Heart left ventricle (tissue), 13 donors: Measurements from ENCODE around the gene SYTL2.

ENCODE experiments used
- POLR2A ChIP-seq, 2 donors: fragments of 450-650 bp; IDR thresholded peaks; one replicate each; pipeline ENCODE4 v1.6.1; 2017; ENCODE audit warnings: antibody characterized with exemption in 2 of 2, mild to moderate bottlenecking in 2 of 2, moderate library complexity in 2 of 2
- TF ChIP-seq, protein P1 (sequence below), 12 donors: fragments of 200-600 bp; sonication (generic) in 4 of 12; IDR thresholded peaks; one replicate each; pipeline versions ENCODE4 v1.5.0 to v1.8.0; 2018 to 2022; ENCODE audit warnings: antibody characterized with exemption in 12 of 12, mild to moderate bottlenecking in 5 of 12
- donor health status: ischemic (EF 13 %, LVEDD 7.1; RV severe dilation, severe dysfunction).
- donor health status: DM: no; HTN: yes; CAD: no.
- donor health status: DM: no; HTN: no; CAD: no.
- donor health status: ischemic (EF 25% LVEDD 6.9; RV normal size, moderate dysfunction).
- donor health status: ischemic (EF 25% LVEDD 5.7; RV mildly dilated, moderate dysfunction).
- donor health status: ischemic (EF 35%, LVEDD 5.7; RV mildly dilated, moderate dysfunction).
- donor health status: nonischemic (EF 11% LVEDD 7.7; RV severe dilation, severe dysfunction).
- donor health status: DM: yes; HTN: yes; CAD: no.
- donor health status: PGD.
- donor health status: ischemic (EF 29% LVEDD 5.4; RV normal size, mild dysfunction).
- donor health status: nonischemic (EF 23%, LVEDD 6.1; RV moderate dilation, normal function).

DNA sequence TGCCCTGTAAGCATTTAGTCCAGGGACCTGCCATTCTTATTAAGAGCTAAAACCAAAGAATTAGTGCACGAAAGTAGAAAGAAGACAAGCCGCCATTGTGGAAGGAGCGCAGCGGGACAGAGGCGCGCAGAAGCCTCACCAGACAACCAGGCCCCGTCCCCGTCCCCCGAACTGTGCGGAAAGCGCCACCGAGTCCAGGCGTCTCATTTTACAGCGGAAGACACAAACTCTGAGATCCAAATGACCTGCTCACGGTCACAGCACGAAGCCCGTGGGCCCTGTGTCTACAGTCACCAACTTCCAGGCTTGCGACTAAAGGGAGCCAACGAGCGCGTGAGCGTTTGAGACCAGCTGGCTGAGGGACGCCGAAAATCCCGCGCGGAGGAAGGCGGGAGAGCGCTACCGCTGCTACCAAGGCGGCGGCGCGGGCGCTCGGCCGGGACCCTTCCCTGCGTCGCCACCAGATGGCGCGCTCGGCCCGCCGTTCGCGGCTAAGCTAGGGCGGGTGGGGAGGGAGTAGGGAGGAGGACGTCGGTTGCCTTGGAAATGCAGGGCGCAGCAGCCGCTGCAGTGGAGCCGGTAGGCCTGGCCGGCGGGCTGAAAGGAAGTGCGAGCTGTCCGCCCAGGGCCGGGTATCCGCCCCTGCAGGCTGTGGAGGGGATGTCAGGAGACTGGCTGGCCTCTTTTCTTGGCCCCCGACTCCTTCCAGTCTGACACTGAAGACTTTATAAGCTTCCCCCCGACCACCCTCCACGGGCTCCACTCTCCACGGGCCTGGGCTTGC, 43.8 kb upstream of the SYTL2 start:
- TF ChIP-seq, protein P1, sequence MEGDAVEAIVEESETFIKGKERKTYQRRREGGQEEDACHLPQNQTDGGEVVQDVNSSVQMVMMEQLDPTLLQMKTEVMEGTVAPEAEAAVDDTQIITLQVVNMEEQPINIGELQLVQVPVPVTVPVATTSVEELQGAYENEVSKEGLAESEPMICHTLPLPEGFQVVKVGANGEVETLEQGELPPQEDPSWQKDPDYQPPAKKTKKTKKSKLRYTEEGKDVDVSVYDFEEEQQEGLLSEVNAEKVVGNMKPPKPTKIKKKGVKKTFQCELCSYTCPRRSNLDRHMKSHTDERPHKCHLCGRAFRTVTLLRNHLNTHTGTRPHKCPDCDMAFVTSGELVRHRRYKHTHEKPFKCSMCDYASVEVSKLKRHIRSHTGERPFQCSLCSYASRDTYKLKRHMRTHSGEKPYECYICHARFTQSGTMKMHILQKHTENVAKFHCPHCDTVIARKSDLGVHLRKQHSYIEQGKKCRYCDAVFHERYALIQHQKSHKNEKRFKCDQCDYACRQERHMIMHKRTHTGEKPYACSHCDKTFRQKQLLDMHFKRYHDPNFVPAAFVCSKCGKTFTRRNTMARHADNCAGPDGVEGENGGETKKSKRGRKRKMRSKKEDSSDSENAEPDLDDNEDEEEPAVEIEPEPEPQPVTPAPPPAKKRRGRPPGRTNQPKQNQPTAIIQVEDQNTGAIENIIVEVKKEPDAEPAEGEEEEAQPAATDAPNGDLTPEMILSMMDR (IDR thresholded peaks at IDR 0.05): peak; percentile 90 to 99 (median 95)
- TF ChIP-seq POLR2A (IDR thresholded peaks at IDR 0.05): no peak
